Regular cardiac myocyte (primary cell): Measurements from ENCODE around the gene SAMD10. TPM values are rescaled to one million over a fixed set of nuclear protein-coding genes. Genes with fewer than 3 reads are reported as not detected.

Experiments used
- total RNA-seq: library from RNA; depleted of rRNA; stranded (reverse); fragments of >200 nt; gene quantifications from 2 replicates; pipeline ENCODE4 v1.2.3, GENCODE V29; 2014

The SAMD10 gene
- 0.38 and 0.56 TPM in 2 replicates for total RNA-seq

GRCh38 chr20:63979557-63980316 is at the start of gene SAMD10:
Gene SAMD10, minus strand, starts transcription at chr20:63979642. Its CDS starts 175 bp downstream, at chr20:63979467.

GRCh38 chr20:63980806-63981728 is 1.6 kb upstream of the SAMD10 start, which contains the start of gene PRPF6:
Gene PRPF6, plus strand, starts transcription at chr20:63981132. Its CDS starts 114 bp downstream, at chr20:63981246.

GRCh38 chr20:63969838-63970713 is 9.4 kb downstream of the SAMD10 start, which contains the start of gene ZNF512B:
Gene ZNF512B, minus strand, starts transcription at chr20:63969930. Its CDS starts 1,980 bp downstream, at chr20:63967950.

GRCh38 chr20:63955827-63956663 is 23.4 kb downstream of the SAMD10 start, which contains the start of gene UCKL1:
Gene UCKL1, minus strand, starts transcription at chr20:63956416. Its CDS starts 44 bp downstream, at chr20:63956372.

Other genes starting within 250 kb of the SAMD10 start
- 3.3 and 4.2 TPM in 2 replicates for gene LIME1, start 243.0 kb downstream of the SAMD10 start, total RNA-seq
- 22.0 and 22.3 TPM in 2 replicates for gene SLC2A4RG, start 239.9 kb downstream of the SAMD10 start, total RNA-seq
- 4.8 and 14.6 TPM in 2 replicates for gene ZBTB46, start 148.4 kb downstream of the SAMD10 start, total RNA-seq
- gene ABHD16B, start 118.1 kb downstream of the SAMD10 start, total RNA-seq: not detected in 2 replicates
- 137 and 175 TPM in 2 replicates for gene TPD52L2, start 114.4 kb downstream of the SAMD10 start, total RNA-seq
- 73.9 and 78.2 TPM in 2 replicates for gene DNAJC5, start 84.5 kb downstream of the SAMD10 start, total RNA-seq
- 13.5 and 25.9 TPM in 2 replicates for gene UCKL1, start 23.2 kb downstream of the SAMD10 start, total RNA-seq
- 5.1 and 8.4 TPM in 2 replicates for gene ZNF512B, start 9.7 kb downstream of the SAMD10 start, total RNA-seq
- 49.6 and 65.6 TPM in 2 replicates for gene PRPF6, start 1.5 kb upstream of the SAMD10 start, total RNA-seq
- gene C20orf204, start 56.5 kb upstream of the SAMD10 start, total RNA-seq: 0.77 and 0.85 TPM in 2 replicates
- under 0.01 and 0.19 TPM in 2 replicates for gene SOX18, start 70.0 kb upstream of the SAMD10 start, total RNA-seq
- gene TCEA2, start 83.6 kb upstream of the SAMD10 start, total RNA-seq: 10.0 and 33.0 TPM in 2 replicates
- gene RGS19, start 99.9 kb upstream of the SAMD10 start, total RNA-seq: 6.3 and 7.0 TPM in 2 replicates
- gene OPRL1, start 100.4 kb upstream of the SAMD10 start, total RNA-seq: 0.19 and 2.0 TPM in 2 replicates
- 0.19 TPM in 1 of 2 replicates, not detected in the other for gene LKAAEAR1, start 104.8 kb upstream of the SAMD10 start, total RNA-seq
- not detected in 2 replicates for gene NPBWR2, start 127.9 kb upstream of the SAMD10 start, total RNA-seq
- not detected in 2 replicates for gene MYT1, start 184.8 kb upstream of the SAMD10 start, total RNA-seq